NCI-H2081 (cell line): Measurements from ENCODE around the gene C17orf107.

Experiments
- DNase-seq, 2 experiments: peaks; one replicate each; lab custom pipeline; 2025; lab: John Stamatoyannopoulos, UW

Gene C17orf107

GRCh38 chr17:4877089-4877488 lies 22.2 kb upstream of the C17orf107 start:
- DNase-seq: no peak

- no peak for DNase-seq
Observed at GRCh38 chr17:4879601-4880000, 19.7 kb upstream of the C17orf107 start.

GRCh38 chr17:4880857-4881256 lies 18.5 kb upstream of the C17orf107 start:
- DNase-seq: no peak

GRCh38 chr17:4881761-4882555 lies 17.4 kb upstream of the C17orf107 start:
- peak; percentile 41 to 63 for DNase-seq

- DNase-seq: no peak
Observed at GRCh38 chr17:4884489-4884888, 14.8 kb upstream of the C17orf107 start.

- DNase-seq: no peak
Observed at GRCh38 chr17:4886830-4887229, 12.5 kb upstream of the C17orf107 start.

- no peak for DNase-seq
Observed at GRCh38 chr17:4887581-4887980, 11.8 kb upstream of the C17orf107 start.

GRCh38 chr17:4891411-4892410 lies 7.6 kb upstream of the C17orf107 start:
- DNase-seq: no peak

- DNase-seq: no peak
Observed at GRCh38 chr17:4892499-4893221, 6.7 kb upstream of the C17orf107 start.

- DNase-seq: no peak
Observed at GRCh38 chr17:4893272-4893671, 6.1 kb upstream of the C17orf107 start.

GRCh38 chr17:4893721-4894560 lies 5.4 kb upstream of the C17orf107 start:
- no peak for DNase-seq

GRCh38 chr17:4895121-4895520 lies 4.2 kb upstream of the C17orf107 start:
- no peak for DNase-seq

GRCh38 chr17:4895657-4896331 lies 3.5 kb upstream of the C17orf107 start:
- DNase-seq: no peak

GRCh38 chr17:4896332-4897197 lies 2.8 kb upstream of the C17orf107 start:
- DNase-seq: no peak

- no peak for DNase-seq
Observed at GRCh38 chr17:4897198-4897687, 2.1 kb upstream of the C17orf107 start.

GRCh38 chr17:4897785-4898184 lies 1.6 kb upstream of the C17orf107 start:
- no peak for DNase-seq

GRCh38 chr17:4898351-4898750 lies 985 bp upstream of the C17orf107 start:
- DNase-seq: no peak

GRCh38 chr17:4898927-4899326 lies 409 bp upstream of the C17orf107 start:
- no peak for DNase-seq
